NB4 (cell line): Measurements from ENCODE around the gene SFTPB.

Experiments used
- MYC ChIP-seq: IDR thresholded peaks from 2 replicates; pipeline ENCODE4 v1.6.1; 2011; ENCODE audit warnings: low read depth, low read length
- POLR2A ChIP-seq: IDR thresholded peaks from 2 replicates; pipeline ENCODE4 v1.6.1; 2011; ENCODE audit warnings: mild to moderate bottlenecking; ENCODE audit not compliant: insufficient read length; ENCODE audit errors: extremely low read depth
- TF ChIP-seq, protein P1 (sequence below): IDR thresholded peaks from 2 replicates; pipeline ENCODE4 v1.6.1; 2011; ENCODE audit warnings: low read depth, low read length
- TF ChIP-seq, protein P2 (sequence below): IDR thresholded peaks from one replicate; pipeline ENCODE4 v1.5.1; 2012; ENCODE audit warnings: low read depth, low read length

DNA sequence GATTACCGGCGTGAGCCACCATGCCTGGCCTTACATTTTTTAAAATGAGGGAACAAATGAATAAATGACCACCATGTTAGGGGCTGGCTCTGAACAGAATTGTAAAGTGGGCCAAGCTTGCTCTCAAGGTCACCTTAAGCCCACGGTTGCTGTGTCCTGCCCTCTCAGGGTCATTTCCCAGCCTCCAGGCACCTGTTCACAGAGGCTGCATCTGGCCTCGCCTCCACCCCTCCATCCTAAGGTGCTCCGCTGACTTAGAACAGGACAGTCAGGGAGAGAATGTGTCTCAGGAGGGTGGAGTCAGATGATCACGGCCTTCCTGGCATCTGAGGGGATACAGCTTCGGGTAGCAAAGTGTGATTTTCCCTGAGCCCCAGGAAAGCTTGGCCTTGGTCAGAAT is 7.3 kb downstream of the SFTPB start:
- TF ChIP-seq, protein P1, sequence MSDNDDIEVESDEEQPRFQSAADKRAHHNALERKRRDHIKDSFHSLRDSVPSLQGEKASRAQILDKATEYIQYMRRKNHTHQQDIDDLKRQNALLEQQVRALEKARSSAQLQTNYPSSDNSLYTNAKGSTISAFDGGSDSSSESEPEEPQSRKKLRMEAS = no peak
- TF ChIP-seq, protein P2, sequence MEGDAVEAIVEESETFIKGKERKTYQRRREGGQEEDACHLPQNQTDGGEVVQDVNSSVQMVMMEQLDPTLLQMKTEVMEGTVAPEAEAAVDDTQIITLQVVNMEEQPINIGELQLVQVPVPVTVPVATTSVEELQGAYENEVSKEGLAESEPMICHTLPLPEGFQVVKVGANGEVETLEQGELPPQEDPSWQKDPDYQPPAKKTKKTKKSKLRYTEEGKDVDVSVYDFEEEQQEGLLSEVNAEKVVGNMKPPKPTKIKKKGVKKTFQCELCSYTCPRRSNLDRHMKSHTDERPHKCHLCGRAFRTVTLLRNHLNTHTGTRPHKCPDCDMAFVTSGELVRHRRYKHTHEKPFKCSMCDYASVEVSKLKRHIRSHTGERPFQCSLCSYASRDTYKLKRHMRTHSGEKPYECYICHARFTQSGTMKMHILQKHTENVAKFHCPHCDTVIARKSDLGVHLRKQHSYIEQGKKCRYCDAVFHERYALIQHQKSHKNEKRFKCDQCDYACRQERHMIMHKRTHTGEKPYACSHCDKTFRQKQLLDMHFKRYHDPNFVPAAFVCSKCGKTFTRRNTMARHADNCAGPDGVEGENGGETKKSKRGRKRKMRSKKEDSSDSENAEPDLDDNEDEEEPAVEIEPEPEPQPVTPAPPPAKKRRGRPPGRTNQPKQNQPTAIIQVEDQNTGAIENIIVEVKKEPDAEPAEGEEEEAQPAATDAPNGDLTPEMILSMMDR = no peak
- TF ChIP-seq POLR2A (no peak), MYC (no peak)
